ENCODE results near the gene ARHGAP33. TPM values are rescaled to one million over a fixed set of nuclear protein-coding genes. Genes with fewer than 3 reads are reported as not detected.

ARHGAP33 gene
- total RNA-seq, 1 experiment from 2014 or later, result 27.0 TPM

GRCh38 chr19:35754370-35755130, 20.8 kb upstream of the ARHGAP33 start:
- BruUV-seq (replicated peaks), result no TSS peak
- DNase-seq, result no peak
- H3K4me1 Mint-ChIP-seq (ENCODE audit: low read depth, unreplicated experiment), result peaks cover 15% of the 10 kb centered on the region
- peaks cover 60% of the 10 kb centered on the region for H3K36me3 Mint-ChIP-seq (ENCODE audit: insufficient read depth, unreplicated experiment)
- TF ChIP-seq, protein P1, sequence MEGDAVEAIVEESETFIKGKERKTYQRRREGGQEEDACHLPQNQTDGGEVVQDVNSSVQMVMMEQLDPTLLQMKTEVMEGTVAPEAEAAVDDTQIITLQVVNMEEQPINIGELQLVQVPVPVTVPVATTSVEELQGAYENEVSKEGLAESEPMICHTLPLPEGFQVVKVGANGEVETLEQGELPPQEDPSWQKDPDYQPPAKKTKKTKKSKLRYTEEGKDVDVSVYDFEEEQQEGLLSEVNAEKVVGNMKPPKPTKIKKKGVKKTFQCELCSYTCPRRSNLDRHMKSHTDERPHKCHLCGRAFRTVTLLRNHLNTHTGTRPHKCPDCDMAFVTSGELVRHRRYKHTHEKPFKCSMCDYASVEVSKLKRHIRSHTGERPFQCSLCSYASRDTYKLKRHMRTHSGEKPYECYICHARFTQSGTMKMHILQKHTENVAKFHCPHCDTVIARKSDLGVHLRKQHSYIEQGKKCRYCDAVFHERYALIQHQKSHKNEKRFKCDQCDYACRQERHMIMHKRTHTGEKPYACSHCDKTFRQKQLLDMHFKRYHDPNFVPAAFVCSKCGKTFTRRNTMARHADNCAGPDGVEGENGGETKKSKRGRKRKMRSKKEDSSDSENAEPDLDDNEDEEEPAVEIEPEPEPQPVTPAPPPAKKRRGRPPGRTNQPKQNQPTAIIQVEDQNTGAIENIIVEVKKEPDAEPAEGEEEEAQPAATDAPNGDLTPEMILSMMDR (IDR thresholded peaks at IDR 0.05; ENCODE audit: unreplicated experiment), result no peak
- H3K27ac Mint-ChIP-seq (ENCODE audit: unreplicated experiment), result no peak overlapping the region
- intact Hi-C loops (cut with micrococcal nuclease; ENCODE audit: unreplicated experiment), result no loop called here
- no peaks in the 10 kb centered on the region for H3K27me3 Mint-ChIP-seq (ENCODE audit: unreplicated experiment)
- H3K4me3 Mint-ChIP-seq (ENCODE audit: low read depth, unreplicated experiment), result no peak overlapping the region
- CTCF ChIA-PET, result interaction anchor here (0.6 kb wide), 1 partner anchor 65 kb away, joined by 7 read pairs; no protein-coding TSS in a partner anchor
- no peaks in the 10 kb centered on the region for H3K9me3 Mint-ChIP-seq (ENCODE audit: low read depth, unreplicated experiment)

DNA sequence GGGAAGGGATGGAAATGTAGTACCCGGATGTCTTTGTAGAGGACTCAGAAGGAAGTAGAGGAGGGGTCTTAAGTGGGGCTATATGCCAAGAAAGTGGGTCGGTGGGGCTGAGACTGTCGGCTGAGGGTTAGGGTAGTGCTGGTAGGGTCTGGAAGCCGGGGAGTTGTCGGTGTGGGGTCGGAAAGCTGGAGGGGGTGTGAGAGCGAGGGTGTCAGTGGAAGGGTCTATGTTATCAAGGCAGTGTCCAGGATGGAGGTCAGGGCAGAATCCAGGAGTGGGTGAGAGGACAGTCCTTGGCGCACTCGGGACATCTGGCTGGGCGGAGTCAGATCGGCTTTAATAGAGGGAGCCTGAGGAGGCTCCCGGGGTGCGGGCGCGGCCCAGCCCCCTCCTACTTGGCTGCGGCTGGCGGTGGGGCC, 20.2 kb upstream of the ARHGAP33 start:
- no peaks in the 10 kb centered on the region for H3K9me3 Mint-ChIP-seq (ENCODE audit: low read depth, unreplicated experiment)
- H3K27ac Mint-ChIP-seq (ENCODE audit: unreplicated experiment), result no peak overlapping the region

DNA sequence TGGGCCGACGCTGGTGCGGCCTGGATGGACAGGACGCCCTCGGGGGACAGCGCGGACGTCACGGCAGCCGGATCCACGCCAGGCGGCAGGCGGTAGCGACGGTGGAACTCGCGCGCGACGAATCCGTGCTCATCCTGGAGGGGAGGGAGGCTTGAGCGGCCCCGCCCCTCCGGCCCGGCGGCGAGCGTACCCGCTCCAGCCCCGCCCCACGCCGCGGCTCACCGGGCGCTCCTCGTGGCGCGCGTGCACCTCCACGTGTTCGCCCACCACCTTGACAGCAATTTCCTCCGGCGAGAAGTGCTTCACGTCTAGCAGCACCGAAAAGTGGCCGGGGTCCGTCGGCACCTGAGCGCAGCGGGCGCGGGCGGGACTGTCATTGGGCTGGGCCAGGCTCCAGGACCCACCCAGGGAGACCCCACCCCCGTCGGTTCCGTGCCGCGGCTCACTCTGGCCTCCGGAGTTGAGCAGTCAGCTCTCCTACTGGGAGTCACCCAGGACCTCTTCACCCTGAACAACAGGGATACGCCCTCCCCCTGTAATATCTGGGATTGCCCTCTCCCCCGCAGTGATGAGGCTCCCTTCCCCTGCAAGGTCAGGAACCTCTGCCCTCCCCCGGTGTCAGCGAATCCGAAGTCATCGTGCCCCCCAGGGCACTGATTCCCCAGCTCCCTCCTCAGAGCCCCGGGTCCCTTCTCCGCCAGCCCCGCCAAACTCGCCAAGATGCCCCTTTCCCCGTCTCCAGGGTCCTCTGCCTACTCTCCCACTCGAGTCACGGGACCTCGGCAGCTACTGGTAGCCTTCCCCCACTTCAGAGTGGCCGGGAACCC, 19.6 kb upstream of the ARHGAP33 start:
- Mint-ChIP-seq H3K4me1 (ENCODE audit: low read depth, unreplicated experiment) (peaks cover 11% of the 10 kb centered on the region), H3K27ac (ENCODE audit: unreplicated experiment) (peak overlapping the region; percentile 5), H3K36me3 (ENCODE audit: insufficient read depth, unreplicated experiment) (peaks cover 61% of the 10 kb centered on the region), H3K4me3 (ENCODE audit: low read depth, unreplicated experiment) (no peak overlapping the region), H3K27me3 (ENCODE audit: unreplicated experiment) (no peaks in the 10 kb centered on the region), H3K9me3 (ENCODE audit: low read depth, unreplicated experiment) (no peaks in the 10 kb centered on the region)
- intact Hi-C loops (cut with micrococcal nuclease; ENCODE audit: unreplicated experiment), result no loop called here
- no TSS peak for BruUV-seq (replicated peaks)
- no peak for DNase-seq
- CTCF ChIA-PET, result no interaction called here
- TF ChIP-seq, protein P1 (IDR thresholded peaks at IDR 0.05; ENCODE audit: unreplicated experiment), result no peak

More for the DNA sequence above, 20.2 kb upstream of the ARHGAP33 start:
- H3K27me3 Mint-ChIP-seq (ENCODE audit: unreplicated experiment), result no peaks in the 10 kb centered on the region
- intact Hi-C loops (cut with micrococcal nuclease; ENCODE audit: unreplicated experiment), result no loop called here
- no peak for DNase-seq
- peaks cover 13% of the 10 kb centered on the region for H3K4me1 Mint-ChIP-seq (ENCODE audit: low read depth, unreplicated experiment)
- CTCF ChIA-PET, result no interaction called here
- BruUV-seq (replicated peaks), result no TSS peak
- H3K4me3 Mint-ChIP-seq (ENCODE audit: low read depth, unreplicated experiment), result no peak overlapping the region
- TF ChIP-seq, protein P1 (IDR thresholded peaks at IDR 0.05; ENCODE audit: unreplicated experiment), result no peak
- H3K36me3 Mint-ChIP-seq (ENCODE audit: insufficient read depth, unreplicated experiment), result peaks cover 60% of the 10 kb centered on the region

DNA sequence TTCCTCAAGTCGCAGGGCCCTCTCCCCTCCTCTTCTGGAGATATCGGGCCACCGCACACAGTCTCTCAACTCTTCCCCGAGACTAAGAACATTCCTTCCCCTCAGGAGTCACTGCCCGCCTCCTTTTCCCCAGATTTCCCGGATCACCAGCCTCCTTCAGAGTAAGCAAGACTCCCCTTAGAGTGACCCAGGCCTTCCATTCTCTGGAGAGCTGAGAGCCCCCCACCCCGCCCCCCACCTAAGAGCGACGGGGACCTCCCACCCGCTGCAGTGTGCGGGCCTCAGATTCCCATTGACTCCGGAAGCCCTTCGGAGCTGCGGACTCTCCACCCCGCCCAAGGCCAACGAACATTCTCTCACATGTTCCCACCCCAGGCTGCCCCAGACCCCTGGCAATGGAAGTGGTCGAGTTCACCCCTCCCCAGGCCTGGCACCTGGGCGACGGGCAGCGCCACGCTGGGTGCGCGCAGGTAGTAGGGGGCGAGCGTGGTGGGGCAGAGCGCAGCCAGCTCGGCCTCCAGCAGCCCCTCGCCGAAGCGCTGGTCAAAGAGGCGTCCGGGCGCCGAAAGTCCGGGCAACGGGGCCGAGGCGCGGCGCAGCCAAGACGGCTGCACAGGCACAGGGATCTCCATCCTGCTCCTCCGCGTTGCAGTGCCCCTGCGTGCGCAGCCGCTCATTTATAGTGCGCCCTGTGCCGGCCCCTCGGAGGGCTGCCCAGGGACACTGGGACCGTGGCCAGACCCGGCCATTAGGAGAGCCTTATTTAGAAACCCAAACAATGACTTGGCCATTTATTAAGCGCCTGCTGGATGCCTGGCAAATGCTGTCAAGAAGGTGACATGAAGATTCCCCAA, 18.8 kb upstream of the ARHGAP33 start, which contains the start of gene HSPB6:
TSS of gene HSPB6 (minus strand) at position 653 of the 854 bp plus-strand sequence. CDS start at position 632, 21 bp downstream.
- H3K27ac Mint-ChIP-seq (ENCODE audit: unreplicated experiment), result peak within 1 kb of the TSS; percentile 100
- TF ChIP-seq, protein P1 (IDR thresholded peaks at IDR 0.05; ENCODE audit: unreplicated experiment), result no peak
- intact Hi-C loops (cut with micrococcal nuclease; ENCODE audit: unreplicated experiment), result no loop called here
- BruUV-seq (replicated peaks), result no TSS peak
- peak within 1 kb of the TSS; percentile 99 for H3K4me3 Mint-ChIP-seq (ENCODE audit: low read depth, unreplicated experiment)
- CTCF ChIA-PET, result no interaction called here
- no peaks in the 10 kb centered on the region for H3K27me3 Mint-ChIP-seq (ENCODE audit: unreplicated experiment)
- peaks cover 11% of the 10 kb centered on the region for H3K4me1 Mint-ChIP-seq (ENCODE audit: low read depth, unreplicated experiment)
- H3K9me3 Mint-ChIP-seq (ENCODE audit: low read depth, unreplicated experiment), result no peaks in the 10 kb centered on the region
- peaks cover 65% of the 10 kb centered on the region for H3K36me3 Mint-ChIP-seq (ENCODE audit: insufficient read depth, unreplicated experiment)
- no peak for DNase-seq
